Forelimb muscle (tissue), 1 donor: ENCODE measurements around the gene MPIG6B. TPM values are rescaled to one million over a fixed set of nuclear protein-coding genes. Genes with fewer than 3 reads are reported as not detected.

Experiments
- DNase-seq: peaks from one replicate; pipeline ENCODE4 v3.0.0-alpha.2; 2013; ENCODE audit warnings: low read depth
- polyA plus RNA-seq: library from polyadenylated mRNA; unstranded; fragments of 120-200 nt; gene quantifications from one replicate; pipeline ENCODE4 v1.2.1, GENCODE V29; 2013; ENCODE audit not compliant: insufficient read length

Gene MPIG6B
- polyA plus RNA-seq, 1 donor: 1.2 TPM

DNA sequence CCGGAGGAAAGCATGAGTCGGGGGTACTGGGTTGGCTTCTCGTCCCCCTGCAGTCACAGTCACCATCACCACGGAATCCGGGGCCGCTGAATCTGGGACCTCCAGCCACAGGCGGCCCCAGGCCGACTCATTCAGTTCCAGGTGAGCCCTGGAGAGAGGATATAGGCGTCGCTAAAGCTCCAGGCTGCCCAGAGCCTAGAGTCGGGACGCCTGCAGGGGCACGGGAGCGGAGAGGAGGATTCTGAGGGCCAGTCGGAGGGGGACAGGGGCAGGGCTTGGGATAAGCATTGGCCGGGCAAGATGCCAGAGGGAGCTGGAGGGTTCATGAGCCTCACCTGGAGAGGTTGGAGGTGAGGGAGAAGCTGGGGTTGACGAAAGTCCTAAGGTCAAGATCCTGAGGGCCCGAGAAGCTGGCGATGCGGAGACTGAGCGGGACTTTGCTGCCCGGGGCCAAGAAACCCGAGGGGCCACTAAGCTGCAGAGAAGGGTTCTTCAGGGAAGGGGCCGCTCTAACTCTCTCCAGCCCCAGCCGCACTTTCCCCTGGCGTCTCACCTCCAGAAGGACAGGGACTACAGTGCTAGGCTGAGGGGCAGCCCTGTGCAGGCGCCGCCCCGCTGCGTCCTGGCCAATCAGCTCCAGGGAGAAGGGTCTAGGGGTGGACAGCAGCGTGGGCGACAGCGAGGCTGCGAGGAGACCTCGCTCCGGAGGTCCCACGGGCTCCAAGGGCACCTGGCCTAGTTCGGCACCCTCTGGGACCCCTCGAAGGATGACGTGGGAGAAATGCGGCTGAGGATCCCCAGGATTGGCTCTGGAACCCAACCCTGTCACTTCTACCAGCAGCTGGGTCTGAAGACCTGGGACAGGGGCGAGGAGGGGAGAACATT, 43.0 kb downstream of the MPIG6B start:
- no peak for DNase-seq

GRCh38 chr6:31767096-31767645, 44.0 kb downstream of the MPIG6B start:
- DNase-seq: no peak

DNA sequence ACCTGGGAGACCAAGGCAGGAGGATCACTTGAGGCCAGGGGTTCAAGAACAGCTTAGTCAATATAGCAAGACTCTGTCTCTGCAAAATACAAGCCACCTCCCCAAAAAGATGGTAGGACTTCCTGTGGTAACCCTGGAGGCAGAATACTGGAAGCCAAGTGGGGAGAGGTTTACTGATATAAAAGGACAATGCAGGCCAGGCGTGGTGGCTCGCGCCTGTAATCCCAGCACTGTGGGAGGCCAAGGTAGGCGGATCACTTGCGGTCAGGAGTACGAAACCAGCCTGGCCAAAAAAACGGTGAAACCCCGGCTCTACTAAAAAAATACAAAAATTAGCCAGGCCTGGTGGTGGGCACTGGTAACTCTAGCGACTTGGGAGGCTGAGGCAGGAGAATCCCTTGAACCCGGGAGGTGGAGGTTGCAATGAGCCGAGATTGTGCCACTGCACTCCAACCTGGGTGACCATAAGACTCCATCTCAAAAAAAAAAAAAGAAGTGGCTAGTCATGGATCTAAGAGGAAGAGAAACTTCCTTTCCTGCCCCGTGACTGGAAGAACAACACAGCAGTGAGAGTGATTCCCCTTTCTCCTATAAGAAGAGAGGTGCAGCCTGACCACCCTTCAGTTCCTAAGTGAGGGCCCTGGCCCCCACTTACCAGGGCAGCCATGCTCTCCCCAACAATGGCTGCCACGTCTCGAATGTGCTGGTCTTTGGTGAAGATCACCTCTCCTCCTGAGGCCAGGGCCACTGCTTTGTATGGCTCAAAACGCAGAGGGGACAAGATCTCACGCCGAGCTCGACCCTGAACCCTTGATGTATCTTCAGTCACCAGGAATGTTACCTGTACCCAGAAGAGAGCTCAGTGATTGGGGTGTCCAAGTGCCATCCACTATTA, 45.4 kb downstream of the MPIG6B start:
- no peak for DNase-seq

GRCh38 chr6:31769684-31770371, 46.7 kb downstream of the MPIG6B start:
- no peak for DNase-seq

DNA sequence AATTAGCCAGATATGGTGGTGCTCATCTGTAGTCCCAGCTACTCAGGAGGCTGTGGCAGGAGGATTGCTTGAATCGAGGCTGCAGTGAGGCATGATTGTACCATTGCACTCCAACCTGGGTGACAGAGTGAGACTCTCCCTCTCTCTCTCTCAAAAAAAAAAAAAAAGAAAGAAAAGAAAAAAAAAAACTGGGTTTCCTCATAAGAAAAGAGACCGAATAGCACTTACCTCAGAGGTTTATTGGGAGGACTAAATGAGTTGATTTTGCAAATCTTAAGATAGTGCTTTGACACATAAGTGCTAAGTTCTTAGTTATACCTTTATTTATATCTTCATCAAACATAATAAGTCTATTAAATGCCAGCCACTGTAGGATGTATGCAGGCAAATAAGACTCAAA, 47.7 kb downstream of the MPIG6B start:
- no peak for DNase-seq

GRCh38 chr6:31771992-31772358, 48.8 kb downstream of the MPIG6B start:
- DNase-seq: no peak

GRCh38 chr6:31775184-31775583, 52.0 kb downstream of the MPIG6B start:
- no peak for DNase-seq

DNA sequence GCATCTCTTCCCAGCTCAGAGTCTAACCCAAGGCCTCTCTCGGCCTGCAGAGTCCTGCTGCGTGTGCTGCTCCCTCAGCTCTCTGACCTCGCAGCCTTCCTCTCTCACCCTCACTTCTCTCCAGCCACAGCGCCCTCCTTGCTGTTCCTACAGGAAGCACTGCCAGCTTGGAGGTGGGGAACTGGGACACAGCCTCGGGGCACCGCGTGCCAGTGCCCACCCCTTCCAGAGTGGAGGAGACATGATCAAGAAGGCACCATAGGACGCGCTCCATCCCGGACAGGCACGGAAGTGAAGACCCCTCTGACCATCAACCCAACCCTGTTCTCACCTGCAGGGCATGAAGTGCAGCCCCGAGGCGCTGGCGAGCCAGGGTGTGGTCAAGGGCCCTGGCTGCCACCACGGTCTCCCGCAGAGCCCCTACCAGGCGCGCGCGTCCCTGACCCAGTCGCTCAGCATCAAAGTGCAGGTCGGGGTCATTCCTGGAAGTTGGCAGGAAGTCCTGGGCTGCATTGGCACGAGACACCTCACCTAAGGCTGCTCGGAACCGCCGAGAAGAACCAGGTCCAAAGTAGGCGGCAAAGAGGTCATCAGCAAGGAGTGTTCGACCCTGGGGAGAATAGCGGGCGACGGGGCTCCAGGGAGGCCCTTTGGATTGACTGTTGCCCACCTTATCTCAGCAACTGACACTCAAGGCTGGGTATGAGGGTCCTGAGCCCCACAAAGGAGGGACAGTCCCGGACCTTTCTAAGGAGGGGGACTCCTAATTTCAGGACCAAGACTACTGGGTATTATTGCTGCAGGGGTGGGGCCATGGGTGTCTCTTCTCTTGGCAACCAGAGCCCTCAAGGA, 52.7 kb downstream of the MPIG6B start:
- DNase-seq: no peak

Other genes starting within 250 kb of the MPIG6B start
- 1.1 TPM for gene MICB, start 225.2 kb upstream of the MPIG6B start, polyA plus RNA-seq
- gene MCCD1, start 194.4 kb upstream of the MPIG6B start, polyA plus RNA-seq: not detected
- gene DDX39B, start 181.4 kb upstream of the MPIG6B start, polyA plus RNA-seq: 368 TPM
- gene ATP6V1G2, start 176.8 kb upstream of the MPIG6B start, polyA plus RNA-seq: 3.0 TPM
- 16.8 TPM for gene NFKBIL1, start 175.8 kb upstream of the MPIG6B start, polyA plus RNA-seq
- 0.18 TPM for gene LTA, start 151.1 kb upstream of the MPIG6B start, polyA plus RNA-seq
- not detected for gene TNF, start 147.8 kb upstream of the MPIG6B start, polyA plus RNA-seq
- 1.1 TPM for gene LTB, start 140.9 kb upstream of the MPIG6B start, polyA plus RNA-seq
- gene LST1, start 137.1 kb upstream of the MPIG6B start, polyA plus RNA-seq: 7.4 TPM
- gene NCR3, start 130.4 kb upstream of the MPIG6B start, polyA plus RNA-seq: 0.24 TPM
- gene AIF1, start 108.1 kb upstream of the MPIG6B start, polyA plus RNA-seq: 13.4 TPM
- 133 TPM for gene PRRC2A, start 102.7 kb upstream of the MPIG6B start, polyA plus RNA-seq
- gene BAG6, start 70.7 kb upstream of the MPIG6B start, polyA plus RNA-seq: 200 TPM
- 4.3 TPM for gene APOM, start 67.5 kb upstream of the MPIG6B start, polyA plus RNA-seq
- gene C6orf47, start 62.6 kb upstream of the MPIG6B start, polyA plus RNA-seq: 12.1 TPM
- 14.1 TPM for gene GPANK1, start 58.4 kb upstream of the MPIG6B start, polyA plus RNA-seq
- 125 TPM for gene CSNK2B, start 57.3 kb upstream of the MPIG6B start, polyA plus RNA-seq
- gene LY6G5B, start 53.4 kb upstream of the MPIG6B start, polyA plus RNA-seq: 11.5 TPM
- 2.7 TPM for gene LY6G5C, start 42.3 kb upstream of the MPIG6B start, polyA plus RNA-seq
- gene ABHD16A, start 20.0 kb upstream of the MPIG6B start, polyA plus RNA-seq: 43.8 TPM
- gene LY6G6F, start 16.5 kb upstream of the MPIG6B start, polyA plus RNA-seq: not detected
- gene LY6G6D, start 8.0 kb upstream of the MPIG6B start, polyA plus RNA-seq: 0.47 TPM
- gene LY6G6C, start 1.6 kb upstream of the MPIG6B start, polyA plus RNA-seq: 0.62 TPM
- gene DDAH2, start 5.9 kb downstream of the MPIG6B start, polyA plus RNA-seq: 108 TPM
- gene CLIC1, start 13.2 kb downstream of the MPIG6B start, polyA plus RNA-seq: 102 TPM
- 14.2 TPM for gene MSH5, start 16.6 kb downstream of the MPIG6B start, polyA plus RNA-seq
- 3.0 TPM for gene SAPCD1, start 39.3 kb downstream of the MPIG6B start, polyA plus RNA-seq
- gene VWA7, start 54.0 kb downstream of the MPIG6B start, polyA plus RNA-seq: 2.9 TPM
- gene VARS1, start 72.4 kb downstream of the MPIG6B start, polyA plus RNA-seq: 46.5 TPM
- 55.3 TPM for gene LSM2, start 83.6 kb downstream of the MPIG6B start, polyA plus RNA-seq
- gene HSPA1L, start 91.9 kb downstream of the MPIG6B start, polyA plus RNA-seq: 5.0 TPM
- 72.3 TPM for gene HSPA1A, start 92.2 kb downstream of the MPIG6B start, polyA plus RNA-seq
- gene HSPA1B, start 104.4 kb downstream of the MPIG6B start, polyA plus RNA-seq: 48.9 TPM
- gene NEU1, start 139.4 kb downstream of the MPIG6B start, polyA plus RNA-seq: 15.0 TPM
- 0.37 TPM for gene SLC44A4, start 155.6 kb downstream of the MPIG6B start, polyA plus RNA-seq
- 29.3 TPM for gene EHMT2, start 174.3 kb downstream of the MPIG6B start, polyA plus RNA-seq
- gene ZBTB12, start 178.7 kb downstream of the MPIG6B start, polyA plus RNA-seq: 9.5 TPM
- gene C2, start 204.3 kb downstream of the MPIG6B start, polyA plus RNA-seq: 3.0 TPM
- 1.0 TPM for gene CFB, start 222.7 kb downstream of the MPIG6B start, polyA plus RNA-seq
- 63.3 TPM for gene NELFE, start 235.6 kb downstream of the MPIG6B start, polyA plus RNA-seq
- gene SKIC2, start 235.8 kb downstream of the MPIG6B start, polyA plus RNA-seq: 27.0 TPM
- 16.9 TPM for gene DXO, start 248.8 kb downstream of the MPIG6B start, polyA plus RNA-seq